GM13977 (cell line): Measurements from ENCODE around the gene ERC2.

Source experiments
- DNase-seq: peaks from one replicate; pipeline ENCODE4 v3.0.0; 2012; ENCODE audit warnings: low spot score
- CTCF ChIP-seq: IDR thresholded peaks from 2 replicates; pipeline ENCODE4 v1.5.1; 2012; ENCODE audit warnings: mild to moderate bottlenecking, control low read depth; ENCODE audit not compliant: insufficient read depth; ENCODE audit errors: extremely low read depth, missing control alignments
- in situ Hi-C: fragments of 300-500 bp; cut with MboI; formaldehyde crosslinking; loops from one replicate; pipeline ENCODE4 v1.12.0; 2022; ENCODE audit warnings: low sequenced_read_pairs, low pct_unique_long_range_greater_than_20kb, mixed read lengths, inconsistent platforms; ENCODE audit not compliant: unreplicated experiment

ERC2 gene

GRCh38 chr3:56253941-56254665 is 214.2 kb downstream of the ERC2 start:
- TF ChIP-seq CTCF = no peak
- in situ Hi-C loops = no loop called here
- DNase-seq = no peak

- TF ChIP-seq CTCF = peak; percentile 75
- in situ Hi-C loops = no loop called here
- DNase-seq = peak; percentile 56
Observed at GRCh38 chr3:56251343-56251945, 216.8 kb downstream of the ERC2 start.

GRCh38 chr3:56248021-56248420 is 220.2 kb downstream of the ERC2 start:
- TF ChIP-seq CTCF = no peak
- no peak for DNase-seq

GRCh38 chr3:56238299-56238698 is 230.0 kb downstream of the ERC2 start:
- no peak for TF ChIP-seq CTCF
- in situ Hi-C loops = no loop called here
- DNase-seq = no peak

More at GRCh38 chr3:56248021-56248420, 220.2 kb downstream of the ERC2 start:
- in situ Hi-C loops = no loop called here

- no peak for DNase-seq
- no peak for TF ChIP-seq CTCF
Observed at GRCh38 chr3:56233742-56234141, 234.5 kb downstream of the ERC2 start.

GRCh38 chr3:56229311-56229710 is 239.0 kb downstream of the ERC2 start:
- in situ Hi-C loops = no loop called here
- DNase-seq = no peak
- TF ChIP-seq CTCF = no peak

More at GRCh38 chr3:56233742-56234141, 234.5 kb downstream of the ERC2 start:
- in situ Hi-C loops = no loop called here
